Endodermal cell (in vitro differentiated cells): ENCODE results near the gene RPLP2. TPM values are rescaled to one million over a fixed set of nuclear protein-coding genes. Genes with fewer than 3 reads are reported as not detected.

ENCODE experiments used
- DNase-seq: peaks from one replicate; pipeline ENCODE4 v3.0.0-alpha.2; 2017
- H3K27ac ChIP-seq: 2 replicates; pipeline ENCODE4 v1.5.1; 2013; ENCODE audit warnings: mild to moderate bottlenecking, low read depth, low read length, moderate library complexity
- H3K27me3 ChIP-seq: 2 replicates; pipeline ENCODE4 v1.6.1; 2013; ENCODE audit warnings: mild to moderate bottlenecking, low read length, moderate library complexity; ENCODE audit not compliant: insufficient read depth, control insufficient read depth, poor library complexity, severe bottlenecking
- H3K36me3 ChIP-seq: 2 replicates; pipeline ENCODE4 v1.7.0; 2013; ENCODE audit warnings: mild to moderate bottlenecking, low read length, moderate library complexity; ENCODE audit not compliant: control insufficient read depth, insufficient read depth
- H3K4me1 ChIP-seq: one replicate; pipeline ENCODE4 v1.7.0; 2013; ENCODE audit warnings: low read length; ENCODE audit not compliant: control insufficient read depth, insufficient read depth
- H3K4me3 ChIP-seq: 2 replicates; pipeline ENCODE4 v1.5.1; 2013; ENCODE audit warnings: mild to moderate bottlenecking, low read length, moderate library complexity
- H3K9ac ChIP-seq: 2 replicates; pipeline ENCODE4 v1.6.1; 2013; ENCODE audit warnings: mild to moderate bottlenecking, low read length, moderate library complexity; ENCODE audit not compliant: poor library complexity, severe bottlenecking; ENCODE audit errors: extremely low read depth
- H3K9me3 ChIP-seq: 2 replicates; pipeline ENCODE4 v1.6.1; 2013; ENCODE audit warnings: mild to moderate bottlenecking, low read length, moderate library complexity; ENCODE audit not compliant: control insufficient read depth
- H3K27ac Mint-ChIP-seq: 2 replicates; pipeline ENCODE4 v1.8.0; 2020; ENCODE audit warnings: mixed read lengths
- H3K27me3 Mint-ChIP-seq: 2 replicates; pipeline ENCODE4 v1.8.0; 2021; ENCODE audit warnings: mild to moderate bottlenecking, mixed read lengths; ENCODE audit not compliant: insufficient read depth
- H3K36me3 Mint-ChIP-seq: 2 replicates; pipeline ENCODE4 v1.8.0; 2020; ENCODE audit warnings: low read depth, mixed read lengths
- H3K4me1 Mint-ChIP-seq: 2 replicates; pipeline ENCODE4 v1.8.0; 2020; ENCODE audit warnings: mixed read lengths
- H3K4me3 Mint-ChIP-seq: 2 replicates; pipeline ENCODE4 v1.8.0; 2020; ENCODE audit warnings: mild to moderate bottlenecking, moderate library complexity, mixed read lengths
- H3K9me3 Mint-ChIP-seq: 2 replicates; pipeline ENCODE4 v1.8.0; 2020; ENCODE audit warnings: mild to moderate bottlenecking, mixed read lengths
- WGBS, 2 experiments: methylation state at CpG; one replicate each; pipeline versions ENCODE4 v1.1.5 to v1.1.7; 2013; ENCODE audit warnings: missing lambda C conversion rate in 2 of 2, mixed read lengths in 1 of 2; ENCODE audit not compliant: insufficient coverage in 1 of 2, insufficient read length in 1 of 2; 5-methylcytosine and 5-hydroxymethylcytosine counted together
- total RNA-seq, 2 donors: library from RNA; stranded (reverse); fragmentation: NEBNext Ultra II Directional in 1 of 2; extraction: Animal tissue kit (Norgen Biotek cat#: 25700) in 1 of 2; gene quantifications; 2 replicates in 1 of 2; 3 replicates in 1 of 2; pipeline ENCODE4 v1.2.1, GENCODE V29; 2021
- TF ChIP-seq, protein P1 (sequence below): fragments of 200-600 bp; sonication (generic); conservative IDR thresholded peaks from 2 replicates; pipeline ENCODE4 v1.5.0; 2021; ENCODE audit warnings: antibody characterized with exemption, mild to moderate bottlenecking

RPLP2 gene
- total RNA-seq, 2 donors from 2014 or later, result 1,966 to 2,020 TPM

DNA sequence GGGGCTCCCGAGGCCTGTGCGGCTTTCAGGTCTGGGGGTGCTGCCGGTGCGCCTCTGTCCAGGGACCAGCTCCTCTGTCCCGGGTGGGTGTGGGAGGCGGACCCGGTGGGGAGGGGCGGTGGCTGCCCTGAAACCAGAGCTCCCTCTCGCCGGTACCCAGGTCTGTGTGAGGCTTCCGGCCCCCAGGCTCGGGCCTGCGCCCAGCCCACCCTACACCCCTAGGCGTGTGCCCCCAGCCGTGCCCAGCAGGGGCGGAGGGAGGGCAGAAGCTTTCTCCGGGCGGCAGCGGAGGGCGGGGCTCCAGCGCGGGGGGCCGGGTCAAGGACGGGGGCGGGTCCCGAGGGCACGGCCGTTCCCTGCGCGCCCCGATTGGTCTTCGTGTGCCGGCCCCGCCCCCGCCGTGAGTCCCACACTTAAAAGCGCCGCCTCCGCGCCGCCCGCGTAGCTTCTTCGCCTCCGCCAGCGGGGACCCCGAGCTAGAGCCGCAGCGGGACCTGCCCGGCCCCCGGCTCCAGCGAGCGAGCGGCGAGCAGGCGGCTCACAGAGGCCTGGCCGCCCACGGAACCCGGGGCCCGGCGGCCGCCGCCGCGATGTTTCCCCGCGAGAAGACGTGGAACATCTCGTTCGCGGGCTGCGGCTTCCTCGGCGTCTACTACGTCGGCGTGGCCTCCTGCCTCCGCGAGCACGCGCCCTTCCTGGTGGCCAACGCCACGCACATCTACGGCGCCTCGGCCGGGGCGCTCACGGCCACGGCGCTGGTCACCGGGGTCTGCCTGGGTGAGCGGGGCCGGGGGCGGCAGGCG is 9.6 kb downstream of the RPLP2 start:
- Mint-ChIP-seq H3K27me3 (no peaks in the 10 kb centered on the region), H3K27ac (no peak overlapping the region), H3K4me3 (peak overlapping the region; percentile 70), H3K36me3 (peaks cover 6% of the 10 kb centered on the region), H3K9me3 (no peaks in the 10 kb centered on the region), H3K4me1 (no peaks in the 10 kb centered on the region)
- Histone ChIP-seq H3K4me3 (peak overlapping the region; percentile 81), H3K9ac (peak overlapping the region; percentile 63), H3K27ac (no peak overlapping the region), H3K36me3 (no peaks in the 10 kb centered on the region), H3K4me1 (no peaks in the 10 kb centered on the region), H3K27me3 (no peaks in the 10 kb centered on the region), H3K9me3 (no peaks in the 10 kb centered on the region)
- 0 to 4% methylated on average over 23 to 96 of the region's 96 CpGs for WGBS, 2 experiments
- DNase-seq, result peak; percentile 96
- TF ChIP-seq, protein P1, sequence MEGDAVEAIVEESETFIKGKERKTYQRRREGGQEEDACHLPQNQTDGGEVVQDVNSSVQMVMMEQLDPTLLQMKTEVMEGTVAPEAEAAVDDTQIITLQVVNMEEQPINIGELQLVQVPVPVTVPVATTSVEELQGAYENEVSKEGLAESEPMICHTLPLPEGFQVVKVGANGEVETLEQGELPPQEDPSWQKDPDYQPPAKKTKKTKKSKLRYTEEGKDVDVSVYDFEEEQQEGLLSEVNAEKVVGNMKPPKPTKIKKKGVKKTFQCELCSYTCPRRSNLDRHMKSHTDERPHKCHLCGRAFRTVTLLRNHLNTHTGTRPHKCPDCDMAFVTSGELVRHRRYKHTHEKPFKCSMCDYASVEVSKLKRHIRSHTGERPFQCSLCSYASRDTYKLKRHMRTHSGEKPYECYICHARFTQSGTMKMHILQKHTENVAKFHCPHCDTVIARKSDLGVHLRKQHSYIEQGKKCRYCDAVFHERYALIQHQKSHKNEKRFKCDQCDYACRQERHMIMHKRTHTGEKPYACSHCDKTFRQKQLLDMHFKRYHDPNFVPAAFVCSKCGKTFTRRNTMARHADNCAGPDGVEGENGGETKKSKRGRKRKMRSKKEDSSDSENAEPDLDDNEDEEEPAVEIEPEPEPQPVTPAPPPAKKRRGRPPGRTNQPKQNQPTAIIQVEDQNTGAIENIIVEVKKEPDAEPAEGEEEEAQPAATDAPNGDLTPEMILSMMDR, result no peak

DNA sequence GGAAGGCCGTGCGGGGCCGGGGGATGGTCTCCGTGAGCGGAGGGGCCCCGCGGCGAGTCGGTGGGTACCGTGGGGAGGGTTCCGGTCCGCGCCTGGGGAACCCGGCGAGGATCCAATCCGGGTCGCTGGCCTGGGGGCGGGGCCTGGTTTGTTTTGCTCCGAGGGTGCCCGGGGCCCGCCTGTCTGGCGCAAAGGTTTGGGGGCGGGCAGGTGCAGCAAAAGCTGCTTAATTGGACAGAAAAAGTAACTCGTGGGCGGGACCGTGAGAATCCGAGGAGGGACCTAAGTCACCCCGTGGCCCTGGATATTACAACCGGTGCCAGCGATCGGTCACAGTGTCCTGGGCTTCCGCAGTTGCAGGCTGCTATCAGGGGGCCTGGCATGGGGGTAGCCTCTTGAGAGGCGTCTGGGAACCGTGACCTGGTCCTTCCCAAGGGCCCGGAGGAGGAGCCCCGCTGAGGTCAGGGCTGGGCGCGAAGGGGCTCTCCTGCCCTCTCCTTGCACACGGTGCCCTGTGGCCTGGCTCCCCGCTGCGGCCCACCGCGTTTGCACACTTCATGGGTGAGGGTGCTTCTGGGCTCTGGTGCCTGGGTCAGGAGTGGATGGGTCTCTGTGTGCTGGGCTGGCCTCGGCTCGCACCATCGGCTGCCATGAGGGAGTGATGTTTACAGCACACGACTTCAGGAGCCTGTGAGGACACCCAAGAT is 10.3 kb downstream of the RPLP2 start:
- 12 to 22% methylated on average over 10 to 47 of the region's 47 CpGs for whole genome bisulfite sequencing, 2 experiments
- Histone ChIP-seq H3K27me3 (peaks cover under 1% of the 10 kb centered on the region), H3K4me3 (peak overlapping the region; percentile 81), H3K9ac (peak overlapping the region; percentile 63), H3K36me3 (no peaks in the 10 kb centered on the region), H3K27ac (no peak overlapping the region), H3K9me3 (no peaks in the 10 kb centered on the region), H3K4me1 (no peaks in the 10 kb centered on the region)
- no peak overlapping the region for H3K27ac Mint-ChIP-seq
- peaks cover 11% of the 10 kb centered on the region for H3K36me3 Mint-ChIP-seq
- H3K9me3 Mint-ChIP-seq, result no peaks in the 10 kb centered on the region
- TF ChIP-seq, protein P1, result no peak
- no peaks in the 10 kb centered on the region for H3K4me1 Mint-ChIP-seq
- H3K27me3 Mint-ChIP-seq, result no peaks in the 10 kb centered on the region
- DNase-seq, result peak; percentile 94
- H3K4me3 Mint-ChIP-seq, result peak overlapping the region; percentile 70

DNA sequence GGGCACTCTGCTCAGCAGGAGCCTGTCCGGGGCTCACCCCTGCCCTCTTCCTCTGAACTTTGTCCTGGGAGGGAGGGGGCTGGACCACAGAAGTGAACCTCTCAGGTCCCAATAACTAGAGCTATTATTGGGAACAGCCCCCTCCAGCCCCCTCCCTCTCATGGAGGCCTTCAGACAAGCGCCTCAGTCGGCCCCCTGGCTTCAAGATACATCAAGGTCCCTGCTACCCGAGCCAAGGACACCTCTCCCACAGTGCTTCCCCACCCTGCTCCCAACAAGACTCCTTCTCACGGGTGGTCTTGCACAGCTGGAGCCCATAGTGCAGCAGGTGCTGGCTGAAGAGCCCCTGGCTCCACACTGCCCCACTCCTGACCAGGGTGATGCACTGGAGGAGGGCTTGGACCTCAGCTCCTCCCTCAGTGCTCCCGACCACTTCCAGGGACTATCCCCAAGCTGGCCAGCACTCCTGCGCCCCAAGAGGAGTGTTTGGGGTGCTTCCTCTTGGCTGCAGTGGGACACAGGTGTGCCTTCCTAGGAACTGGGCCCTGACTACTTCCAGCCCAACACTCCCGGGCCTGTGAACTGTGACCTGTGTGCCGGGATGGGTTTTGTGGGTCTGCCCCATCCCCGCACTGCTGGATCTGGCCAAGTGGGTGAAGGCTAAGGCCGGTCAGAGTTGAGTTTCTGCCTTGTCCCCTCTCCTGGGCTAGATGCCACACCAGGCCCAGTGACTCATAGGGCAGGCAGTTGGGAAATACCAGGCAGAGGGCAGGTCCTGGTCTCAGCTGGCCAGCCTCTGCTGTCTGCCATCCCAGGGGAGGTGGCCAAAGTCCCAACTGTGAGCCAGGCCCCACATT is 11.1 kb downstream of the RPLP2 start:
- Histone ChIP-seq H3K4me1 (no peaks in the 10 kb centered on the region), H3K9ac (peak overlapping the region; percentile 63), H3K27me3 (peaks cover 8% of the 10 kb centered on the region), H3K27ac (no peak overlapping the region), H3K36me3 (no peaks in the 10 kb centered on the region), H3K4me3 (peak overlapping the region; percentile 81), H3K9me3 (no peaks in the 10 kb centered on the region)
- 87 to 89% methylated on average over 7 to 11 of the region's 11 CpGs for WGBS, 2 experiments
- no peaks in the 10 kb centered on the region for H3K27me3 Mint-ChIP-seq
- H3K36me3 Mint-ChIP-seq, result peaks cover 13% of the 10 kb centered on the region
- H3K27ac Mint-ChIP-seq, result no peak overlapping the region
- TF ChIP-seq, protein P1, result no peak
- DNase-seq, result no peak
- no peaks in the 10 kb centered on the region for H3K9me3 Mint-ChIP-seq
- peak overlapping the region; percentile 70 for H3K4me3 Mint-ChIP-seq
- no peaks in the 10 kb centered on the region for H3K4me1 Mint-ChIP-seq
